Ovary (tissue), 3 donors: ENCODE measurements around the gene MT2A.

Experiments used
- EP300 ChIP-seq: sonication (generic); formaldehyde crosslinking; IDR thresholded peaks from one replicate; pipeline ENCODE4 v1.6.1; 2017; ENCODE audit warnings: antibody characterized with exemption
- POLR2A ChIP-seq: fragments of 450-650 bp; IDR thresholded peaks from one replicate; pipeline ENCODE4 v1.6.1; 2017; ENCODE audit warnings: antibody characterized with exemption, mild to moderate bottlenecking, moderate library complexity
- TF ChIP-seq, protein P1 (sequence below), 3 donors: fragments of 450-650 bp in 2 of 3; fragments of 200-600 bp in 1 of 3; IDR thresholded peaks; one replicate each; pipeline versions ENCODE4 v1.5.1 to v1.8.0; 2016 to 2022; ENCODE audit warnings: antibody characterized with exemption in 3 of 3, mild to moderate bottlenecking in 1 of 3
- donor health status: DM: no; HTN: no; CAD: no.

DNA sequence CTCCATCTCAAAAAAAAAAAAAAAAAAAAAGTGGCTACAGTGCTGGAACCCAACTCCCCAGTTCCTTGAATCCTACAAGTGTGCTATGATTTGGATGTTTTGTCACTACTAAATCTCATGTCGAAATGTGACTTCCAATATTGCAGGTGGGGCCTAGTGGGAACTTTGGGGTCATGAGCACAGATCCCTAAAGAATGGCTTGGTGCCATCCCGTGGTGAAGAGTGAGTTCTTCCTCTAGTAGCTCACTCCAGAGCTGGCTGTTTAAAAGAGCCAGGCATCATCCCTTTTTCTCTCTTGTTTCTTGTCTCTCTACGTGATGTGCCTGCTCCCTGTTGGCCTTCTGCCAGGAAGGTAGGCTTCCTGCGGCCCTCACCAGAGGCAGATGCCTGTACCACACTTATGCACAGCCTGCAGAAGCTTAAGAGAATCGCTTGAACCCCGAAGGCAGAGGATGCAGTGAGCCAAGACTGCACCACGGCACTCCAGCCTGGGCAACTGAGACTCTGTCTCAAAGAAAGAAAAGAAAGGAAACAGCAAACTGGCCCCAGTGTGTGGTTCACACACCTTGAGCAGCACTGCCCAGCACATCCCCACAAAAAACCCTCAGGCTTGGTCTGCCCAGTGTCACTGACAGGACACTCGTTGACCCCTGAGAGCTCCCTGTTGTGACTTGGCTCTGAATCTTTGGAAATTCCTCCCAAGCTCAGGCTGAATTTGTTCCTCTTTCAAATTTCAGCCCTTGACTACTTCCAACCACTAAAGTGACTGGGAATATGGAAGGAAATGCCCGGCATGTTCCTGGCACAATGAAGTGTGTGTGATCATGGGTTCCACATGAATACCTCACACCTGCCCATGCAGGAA is 20.3 kb downstream of the MT2A start:
- TF ChIP-seq, protein P1, sequence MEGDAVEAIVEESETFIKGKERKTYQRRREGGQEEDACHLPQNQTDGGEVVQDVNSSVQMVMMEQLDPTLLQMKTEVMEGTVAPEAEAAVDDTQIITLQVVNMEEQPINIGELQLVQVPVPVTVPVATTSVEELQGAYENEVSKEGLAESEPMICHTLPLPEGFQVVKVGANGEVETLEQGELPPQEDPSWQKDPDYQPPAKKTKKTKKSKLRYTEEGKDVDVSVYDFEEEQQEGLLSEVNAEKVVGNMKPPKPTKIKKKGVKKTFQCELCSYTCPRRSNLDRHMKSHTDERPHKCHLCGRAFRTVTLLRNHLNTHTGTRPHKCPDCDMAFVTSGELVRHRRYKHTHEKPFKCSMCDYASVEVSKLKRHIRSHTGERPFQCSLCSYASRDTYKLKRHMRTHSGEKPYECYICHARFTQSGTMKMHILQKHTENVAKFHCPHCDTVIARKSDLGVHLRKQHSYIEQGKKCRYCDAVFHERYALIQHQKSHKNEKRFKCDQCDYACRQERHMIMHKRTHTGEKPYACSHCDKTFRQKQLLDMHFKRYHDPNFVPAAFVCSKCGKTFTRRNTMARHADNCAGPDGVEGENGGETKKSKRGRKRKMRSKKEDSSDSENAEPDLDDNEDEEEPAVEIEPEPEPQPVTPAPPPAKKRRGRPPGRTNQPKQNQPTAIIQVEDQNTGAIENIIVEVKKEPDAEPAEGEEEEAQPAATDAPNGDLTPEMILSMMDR (IDR thresholded peaks at IDR 0.05), result no peak
- TF ChIP-seq POLR2A (no peak), EP300 (no peak)
